ENCODE data around the gene ZC3H12A. TPM values are rescaled to one million over a fixed set of nuclear protein-coding genes. Genes with fewer than 3 reads are reported as not detected.
"Not testable (repeated sequence)": the region's sequence is repeated elsewhere in the genome, so short reads cannot be mapped to it uniquely, and the experiment has no call there.

Gene ZC3H12A
- polyA plus RNA-seq, 5 donors: 1.1 to 2.7 (median 1.9) TPM

DNA sequence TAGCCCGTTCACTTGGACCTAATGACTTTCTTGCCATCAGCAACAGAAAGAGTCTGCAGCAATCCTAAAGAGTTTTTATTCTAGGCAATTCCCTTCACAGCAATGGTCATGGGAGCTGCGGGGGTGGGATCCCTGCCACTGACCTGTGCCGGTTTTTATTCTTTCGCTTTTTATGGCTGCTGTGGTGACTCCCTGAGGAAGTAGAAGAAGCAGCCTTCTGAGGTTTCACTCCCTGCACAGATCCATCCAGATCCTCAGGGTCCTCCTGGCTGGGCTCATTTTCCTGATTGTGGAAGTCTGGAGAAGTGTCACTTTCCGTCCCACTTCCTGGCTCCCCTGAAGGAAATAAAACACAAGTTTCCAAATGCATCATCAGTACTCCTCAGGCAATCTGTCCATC, 27.3 kb downstream of the ZC3H12A start:
- no peak for DNase-seq

DNA sequence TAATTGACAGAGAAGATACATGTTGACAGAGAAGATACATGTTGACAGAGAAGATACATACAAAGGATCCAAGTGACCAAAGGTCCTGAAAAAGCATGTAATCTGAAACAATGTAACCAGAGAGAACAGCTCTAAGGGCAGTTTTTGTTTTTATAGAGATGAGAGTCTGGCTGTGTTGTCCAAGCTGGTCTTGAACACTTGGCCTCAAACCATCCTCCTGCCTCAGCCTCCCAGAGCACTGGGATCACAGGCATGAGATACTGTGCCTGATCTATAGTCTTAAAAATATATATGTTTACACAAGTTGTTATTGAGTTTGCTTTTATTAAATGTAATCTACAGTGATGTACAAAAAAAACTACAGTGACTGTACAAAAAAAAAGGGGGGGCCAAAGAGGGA, 27.7 kb downstream of the ZC3H12A start:
- no peak for DNase-seq

DNA sequence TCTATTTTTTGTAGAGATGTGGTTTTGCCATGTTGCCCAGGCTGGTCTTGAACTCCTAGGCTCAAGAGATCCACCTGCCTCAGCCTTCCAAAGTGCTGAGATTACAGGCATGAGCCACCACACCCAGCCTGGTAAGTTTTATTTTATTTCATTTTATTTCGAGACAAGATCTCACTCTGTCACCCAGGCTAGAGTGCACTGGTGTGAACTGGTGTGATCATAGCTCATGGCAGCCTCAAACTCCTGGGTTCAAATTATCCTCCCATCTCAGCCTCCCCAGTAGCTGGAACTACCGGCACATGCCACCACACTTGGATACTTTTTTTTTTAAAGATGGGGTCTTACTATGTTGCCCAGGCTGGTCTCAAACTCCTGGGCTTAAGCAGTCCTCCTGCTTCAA, 28.4 kb downstream of the ZC3H12A start:
- DNase-seq: not testable (repeated sequence)

DNA sequence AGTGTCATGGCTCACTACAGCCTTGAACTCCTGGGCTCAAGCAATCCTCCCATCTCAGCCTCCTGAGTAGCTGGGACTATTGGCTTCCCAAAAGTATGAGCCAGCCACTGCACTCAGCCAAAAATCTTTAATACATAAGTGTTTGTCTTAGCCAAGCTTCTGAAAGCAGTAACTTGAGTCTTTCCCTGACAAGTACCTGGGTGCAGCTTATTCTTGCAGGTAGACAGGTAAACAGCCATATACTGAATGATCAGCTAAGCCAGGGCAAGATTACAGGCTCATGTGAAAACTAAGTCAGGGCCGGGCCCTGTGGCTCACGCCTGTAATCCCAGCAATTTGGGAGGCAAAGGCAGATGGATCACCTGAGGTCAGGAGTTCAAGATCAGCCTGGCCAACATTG, 32.4 kb downstream of the ZC3H12A start:
- no peak for DNase-seq

DNA sequence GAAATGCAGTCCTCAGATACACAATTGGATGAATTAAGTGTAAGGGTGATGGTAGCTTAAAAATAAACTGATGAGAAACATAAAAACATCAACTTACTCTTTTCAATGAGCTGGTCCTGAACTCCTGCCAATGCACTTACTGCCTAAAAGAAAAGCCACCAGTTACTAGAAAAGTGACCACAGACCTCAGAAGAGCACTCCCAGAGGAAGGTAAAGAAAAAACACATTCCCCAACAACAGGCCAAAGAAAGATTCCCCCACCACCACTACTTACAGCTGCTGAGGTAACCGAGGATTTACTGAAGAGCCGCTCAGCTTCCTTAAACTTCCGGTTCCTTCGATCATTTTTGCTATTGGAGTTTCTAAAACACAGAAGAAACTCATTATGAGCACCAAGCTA, 34.8 kb downstream of the ZC3H12A start:
- no peak for DNase-seq

DNA sequence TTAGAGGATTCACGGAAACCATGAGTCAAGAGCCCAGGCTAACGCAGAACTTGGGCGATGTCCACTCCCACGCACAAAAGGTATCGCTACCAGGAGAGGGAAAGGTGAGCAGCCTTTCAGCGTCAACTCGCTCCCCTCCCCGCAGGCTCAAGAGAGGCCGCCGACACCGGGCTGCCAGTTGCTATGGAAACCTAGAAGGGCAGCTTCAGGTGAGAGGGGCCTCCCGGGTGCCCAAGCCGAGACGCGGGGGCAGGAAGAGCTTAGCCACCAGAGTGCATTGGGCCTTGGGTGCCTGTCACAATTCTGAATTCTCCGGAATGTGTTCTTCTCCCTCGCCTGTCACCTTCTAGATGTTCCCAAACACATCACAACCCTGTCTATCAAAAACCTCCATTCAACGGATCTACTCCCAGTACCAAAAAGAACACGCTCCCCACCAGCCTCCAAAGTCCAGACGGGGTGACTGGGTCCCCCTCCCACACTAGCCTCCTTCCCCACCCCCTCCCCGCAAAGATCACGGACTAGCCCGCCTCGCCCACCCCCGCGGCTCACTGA, 39.5 kb downstream of the ZC3H12A start:
- no peak for DNase-seq

DNA sequence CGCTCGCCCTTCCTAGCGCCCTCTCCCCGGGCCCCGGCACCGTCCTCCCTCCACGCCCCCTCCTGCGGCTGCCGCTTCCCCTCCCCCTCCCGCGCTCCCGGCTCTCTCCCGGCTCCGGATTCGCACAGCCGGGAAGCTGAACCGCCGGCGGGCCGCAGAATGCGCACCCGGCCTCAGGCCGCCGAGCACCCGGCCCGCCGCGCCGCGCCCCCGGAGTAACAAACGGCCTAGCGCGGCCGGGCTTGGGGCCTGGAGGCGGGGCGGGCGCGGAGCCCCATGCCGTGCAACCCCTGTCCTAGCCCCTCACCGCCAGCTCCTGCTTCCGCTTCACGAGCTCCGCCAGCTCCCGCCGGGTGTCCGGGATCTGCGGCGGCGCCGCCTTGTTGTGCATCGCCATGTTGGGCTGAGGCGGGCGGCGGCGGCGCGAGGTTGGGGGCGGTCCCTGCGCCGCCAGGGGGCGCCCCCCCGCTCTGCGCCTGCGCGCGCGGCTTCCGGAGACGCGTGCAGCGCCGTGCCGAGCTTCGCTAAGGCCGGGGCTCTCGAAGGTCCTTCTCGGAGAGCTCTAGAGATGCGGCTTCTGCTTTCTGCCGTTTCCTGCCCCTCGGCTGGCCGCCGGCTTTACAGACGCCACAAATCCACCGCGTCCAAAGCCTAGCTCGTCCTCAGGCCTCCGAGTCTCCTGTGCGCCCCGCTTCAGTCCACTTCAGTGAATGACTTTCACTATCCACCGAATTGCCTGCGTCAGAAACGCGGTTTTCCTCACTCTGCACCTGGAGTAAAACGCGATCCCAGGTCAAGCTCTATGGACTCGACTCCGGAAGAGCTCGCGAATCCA, 40.2 kb downstream of the ZC3H12A start, which contains the start of gene MEAF6:
Gene MEAF6 (minus strand): TSS at position 417 of the 835 bp plus-strand sequence. CDS start 20 bp downstream, at position 397.
- DNase-seq: peak; percentile 88 to 89

DNA sequence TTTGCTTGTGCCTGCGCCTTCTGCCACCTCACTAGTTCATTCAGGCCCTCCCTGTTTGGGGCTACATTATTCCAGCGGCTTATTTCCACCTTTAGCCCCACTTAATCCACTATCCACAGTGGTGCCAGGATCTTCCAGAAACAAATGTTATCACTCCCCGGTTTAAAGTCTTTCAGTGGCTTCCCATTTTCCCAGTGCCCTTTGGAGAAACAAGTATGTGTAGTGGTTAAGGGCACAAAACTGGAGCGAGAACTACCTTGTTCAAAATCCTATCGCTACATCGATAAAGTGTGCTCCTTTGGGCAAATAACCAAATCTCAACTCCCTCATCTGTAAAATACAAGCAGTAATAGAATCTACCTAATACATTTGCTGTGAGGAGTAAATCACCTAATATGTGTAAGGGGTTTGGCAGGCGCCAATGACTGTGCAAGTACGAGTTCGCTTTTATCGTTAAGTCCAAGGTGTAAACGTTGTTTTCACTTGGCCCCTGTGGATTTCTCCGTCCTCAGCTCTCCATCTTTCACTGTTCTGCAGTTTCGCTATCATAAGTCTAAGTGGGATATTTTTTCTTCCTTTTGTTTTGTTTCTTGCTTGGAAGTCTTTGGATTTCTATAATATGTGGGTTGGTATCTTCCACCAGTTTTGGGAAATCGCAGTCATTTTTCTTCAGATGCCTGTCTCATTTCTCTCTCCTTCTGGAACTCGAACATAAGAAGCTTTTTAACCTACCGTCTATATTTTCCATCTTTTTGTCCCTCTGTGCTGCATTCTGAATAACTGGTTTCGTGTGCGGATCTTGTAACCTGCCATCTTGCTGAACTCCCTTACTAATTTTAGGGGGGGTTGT, 41.0 kb downstream of the ZC3H12A start:
- no peak for DNase-seq

DNA sequence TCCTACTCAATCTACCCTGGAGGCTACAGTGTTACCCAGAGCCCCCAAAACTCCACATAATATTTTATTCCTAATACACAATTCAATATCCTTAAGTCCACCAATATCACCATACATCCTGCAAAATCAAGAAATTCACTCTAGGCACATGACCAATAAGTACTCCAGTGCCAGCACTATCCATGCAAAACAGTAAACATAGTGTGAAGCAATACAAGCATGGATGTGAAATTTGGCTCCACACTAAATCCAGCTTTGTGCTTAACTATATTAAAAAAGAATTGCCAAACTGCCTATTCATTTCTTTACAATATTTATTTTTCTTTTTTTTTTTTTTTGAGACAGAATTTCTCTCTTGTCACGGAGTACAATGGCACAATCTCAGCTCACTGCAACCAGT, 43.2 kb downstream of the ZC3H12A start:
- no peak for DNase-seq

DNA sequence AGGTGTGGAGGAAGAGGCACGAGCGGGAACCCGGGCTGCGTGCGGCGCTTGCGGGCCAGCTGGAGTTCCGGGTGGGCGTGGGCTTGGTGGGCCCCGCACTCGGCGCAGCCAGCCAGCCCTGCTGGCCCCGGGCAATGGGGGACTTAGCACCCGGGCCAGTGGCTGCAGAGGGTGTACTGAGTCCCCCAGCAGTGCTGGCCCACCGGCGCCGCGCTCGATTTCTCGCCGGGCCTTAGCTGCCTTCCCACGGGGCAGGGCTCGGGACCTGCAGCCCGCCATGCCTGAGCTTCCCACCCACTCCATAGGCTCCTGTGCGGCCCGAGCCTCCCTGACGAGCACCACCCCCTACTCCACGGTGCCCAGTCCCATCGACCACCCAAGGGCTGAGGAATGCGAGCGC, 43.9 kb downstream of the ZC3H12A start:
- not testable (repeated sequence) for DNase-seq

DNA sequence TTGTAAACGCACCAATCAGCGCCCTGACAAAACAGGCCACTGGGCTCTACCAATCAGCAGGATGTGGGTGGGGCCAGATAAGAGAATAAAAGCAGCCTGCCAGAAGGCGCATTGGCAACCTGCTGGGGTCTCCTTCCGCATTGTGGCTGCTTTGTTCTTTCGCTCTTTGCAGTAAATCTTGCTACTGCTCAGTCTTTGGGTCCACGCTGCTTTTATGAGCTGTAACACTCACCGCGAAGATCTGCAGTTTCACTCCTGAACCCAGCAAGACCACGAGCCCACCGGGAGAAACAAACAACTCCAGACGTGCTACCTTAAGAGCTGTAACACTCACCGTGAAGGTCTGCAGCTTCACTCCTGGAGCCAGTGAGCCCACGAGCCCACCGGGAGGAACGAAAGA, 44.5 kb downstream of the ZC3H12A start:
- DNase-seq: not testable (repeated sequence)

DNA sequence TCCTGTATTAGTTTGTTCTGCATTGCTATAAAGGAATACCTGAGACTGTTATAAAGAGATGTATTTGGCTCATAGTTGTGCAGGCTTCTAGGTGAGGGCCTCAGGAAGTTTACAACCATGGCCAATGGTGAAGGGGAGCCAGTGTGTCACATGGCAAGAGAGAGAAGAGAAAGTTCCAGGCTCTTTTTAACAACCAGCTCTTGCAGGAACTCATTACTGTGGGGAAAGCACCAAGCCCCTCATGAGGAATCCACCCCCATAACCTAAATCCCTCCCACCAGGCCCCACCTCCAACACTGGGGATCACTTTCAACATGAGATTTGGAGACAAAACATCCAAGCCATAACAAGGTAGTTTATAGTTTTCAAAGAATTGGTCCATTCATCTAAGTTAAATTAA, 45.2 kb downstream of the ZC3H12A start:
- no peak for DNase-seq

DNA sequence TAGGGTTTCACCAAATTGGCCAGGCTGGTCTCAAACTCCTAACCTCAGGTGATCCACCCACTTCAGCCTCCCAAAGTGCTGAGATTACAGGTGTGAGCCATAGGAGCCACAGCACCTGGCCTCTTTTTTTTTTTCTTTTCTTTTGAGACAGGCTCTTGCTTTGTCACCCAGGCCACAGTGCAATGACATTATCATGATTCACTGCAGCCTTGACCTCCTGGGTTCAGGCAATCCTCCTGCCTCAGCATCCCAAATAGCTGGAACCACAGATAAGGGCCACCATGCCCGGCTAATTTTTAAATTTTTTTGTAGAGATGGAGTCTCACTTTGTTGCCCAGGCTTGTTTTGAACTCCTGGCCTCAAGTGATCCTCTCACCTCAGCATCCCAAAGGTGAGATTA, 55.5 kb downstream of the ZC3H12A start:
- not testable (repeated sequence) for DNase-seq

DNA sequence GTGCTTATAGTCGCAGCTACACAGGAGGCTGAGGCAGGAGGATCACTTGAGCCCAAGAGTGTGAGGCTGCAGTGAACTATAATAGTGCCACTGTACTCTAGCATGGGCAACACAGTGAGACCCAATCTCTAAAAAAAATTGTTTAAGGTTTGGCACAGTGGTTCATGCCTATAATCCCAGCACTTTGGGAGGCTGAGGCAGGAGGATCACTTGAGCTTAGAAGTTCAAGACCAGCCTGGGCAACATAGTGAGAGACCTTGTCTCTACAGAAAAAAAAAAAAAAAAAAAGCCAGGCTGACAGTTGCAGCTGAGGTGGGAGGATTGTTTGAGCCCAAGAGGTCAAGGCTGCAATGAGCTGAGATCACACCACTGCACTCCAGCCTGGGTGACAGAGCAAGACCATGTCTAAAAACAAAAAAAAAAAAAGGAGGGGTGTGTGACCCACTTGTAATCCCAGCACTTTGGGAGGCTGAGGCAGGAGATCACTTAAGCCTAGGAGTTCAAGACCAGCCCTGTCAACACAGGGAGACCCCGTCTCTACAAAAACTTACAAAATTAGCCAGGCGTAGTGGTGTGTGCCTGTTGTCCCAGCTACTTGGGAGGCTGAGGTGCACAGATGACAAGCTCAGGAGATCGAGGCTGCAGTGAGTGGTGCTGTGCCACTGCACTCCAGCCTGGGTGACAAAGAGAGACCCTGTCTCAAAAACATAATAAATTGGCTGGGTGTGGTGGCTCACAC, 58.2 kb downstream of the ZC3H12A start:
- DNase-seq: not testable (repeated sequence)

DNA sequence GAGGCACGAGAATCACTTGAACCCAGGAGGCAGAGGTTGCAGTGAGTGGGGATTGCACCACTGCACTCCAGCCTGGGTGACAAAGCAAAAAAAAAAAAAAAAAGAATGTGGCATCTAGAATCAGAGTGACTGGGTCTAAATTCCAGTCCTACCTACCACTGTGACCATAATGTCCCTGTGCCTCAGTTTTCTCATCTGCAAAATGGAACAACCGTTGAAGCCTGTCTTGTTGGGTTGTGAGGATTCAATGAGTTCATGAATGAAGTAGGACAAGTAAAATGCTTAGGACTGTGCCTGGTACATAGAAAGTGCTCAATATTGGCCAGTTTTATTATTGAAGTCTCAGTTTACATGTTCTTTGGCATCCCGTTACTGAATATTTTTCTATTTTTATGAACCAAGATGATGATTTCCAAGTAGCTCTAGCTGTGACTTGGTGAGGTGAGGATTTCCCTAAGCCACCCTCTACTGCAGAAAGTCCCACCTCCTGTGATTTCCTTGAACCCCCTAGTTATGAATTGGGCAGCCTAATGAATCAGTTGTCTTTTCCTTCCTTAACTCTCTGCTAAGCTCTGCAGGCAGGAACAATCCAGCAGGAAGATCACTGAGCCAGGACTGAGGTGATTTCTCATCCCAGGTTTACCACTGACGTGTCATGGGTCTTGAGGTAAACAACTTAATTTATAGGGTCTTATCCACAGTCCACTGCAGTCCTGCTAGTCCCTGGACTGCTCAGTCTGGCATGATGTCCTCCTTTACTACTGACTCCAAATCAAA, 59.1 kb downstream of the ZC3H12A start:
- DNase-seq: no peak

Other genes with a start within 250 kb of the ZC3H12A start
- gene MEAF6, start 40.2 kb downstream of the ZC3H12A start, polyA plus RNA-seq (ENCODE audit: insufficient read depth in 1 of 5, insufficient read length in 5 of 5, low replicate concordance in 1 of 5): 10 to 100 TPM; 82.6 to 97.1 (median 89.7) TPM
- 10 to 100 TPM; 10.7 to 15.1 (median 13.5) TPM for gene SNIP1, start 79.7 kb downstream of the ZC3H12A start, polyA plus RNA-seq (ENCODE audit: insufficient read depth in 1 of 5, insufficient read length in 5 of 5, low replicate concordance in 1 of 5)
- gene DNALI1, start 82.4 kb downstream of the ZC3H12A start, polyA plus RNA-seq (ENCODE audit: insufficient read depth in 1 of 5, insufficient read length in 5 of 5, low replicate concordance in 1 of 5): 10 to 100 TPM; 42.1 to 64.3 (median 54.5) TPM
- 10 to 100 TPM; 61.7 to 66.2 (median 63.3) TPM for gene GNL2, start 121.4 kb downstream of the ZC3H12A start, polyA plus RNA-seq (ENCODE audit: insufficient read depth in 1 of 5, insufficient read length in 5 of 5, low replicate concordance in 1 of 5)
- gene RSPO1, start 160.3 kb downstream of the ZC3H12A start, polyA plus RNA-seq (ENCODE audit: insufficient read depth in 1 of 5, insufficient read length in 5 of 5, low replicate concordance in 1 of 5): 1 to 10 TPM; 1.4 to 2.2 (median 1.5) TPM
- 10 to 100 TPM; 13.0 to 29.2 (median 16.2) TPM for gene CDCA8, start 217.9 kb downstream of the ZC3H12A start, polyA plus RNA-seq (ENCODE audit: insufficient read depth in 1 of 5, insufficient read length in 5 of 5, low replicate concordance in 1 of 5)